ENCODE results near the gene SERPINB10. TPM values are rescaled to one million over a fixed set of nuclear protein-coding genes. Genes with fewer than 3 reads are reported as not detected.

Gene SERPINB10
- total and polyA plus RNA-seq, 2 of the 8 experiments (the other 6 are each of a cell fraction or from before 2014, with no cell fraction given): not detected

DNA sequence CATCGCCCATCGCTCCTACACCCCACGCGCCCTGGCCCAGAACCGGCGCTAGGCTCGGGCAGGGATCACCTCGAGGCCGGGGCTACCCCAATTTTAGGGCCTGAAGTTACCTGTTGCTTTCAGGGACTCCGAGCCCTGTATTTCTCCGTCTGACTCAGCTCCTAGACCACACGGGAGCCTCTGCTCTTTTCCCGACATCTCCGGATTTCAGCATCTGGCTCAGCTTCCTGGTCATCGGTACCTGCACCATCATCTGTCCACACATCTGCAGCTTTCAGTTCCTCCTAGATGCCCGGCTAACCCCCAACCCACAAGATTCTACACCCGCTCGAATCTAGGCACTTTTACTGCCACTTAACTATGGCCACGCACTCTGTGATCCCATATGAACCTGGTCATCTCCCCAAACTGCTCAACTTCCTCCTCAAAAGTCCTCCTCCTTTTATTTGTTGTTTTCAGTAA is 29.2 kb downstream of the SERPINB10 start:
- Histone ChIP-seq H2AFZ (ENCODE audit: low read length) (peak overlapping the region; percentile 88), H3K36me3 (ENCODE audit: control insufficient read depth in 2 of 4, insufficient read depth in 4 of 4, low read length in 3 of 4) (no peaks in the 10 kb centered on the region), H3K79me2 (ENCODE audit: control insufficient read depth in 1 of 2, insufficient read depth in 2 of 2, low read length in 2 of 2) (no peaks in the 10 kb centered on the region), H4K20me1 (replicated peaks in 1 of 2; ENCODE audit: control insufficient read depth in 1 of 2, insufficient read depth in 2 of 2, low read length in 2 of 2) (no peaks in the 10 kb centered on the region), H4K8ac (ENCODE audit: extremely low read depth, insufficient read depth, low read length) (peak overlapping the region; percentile 80; the same call in 1 of the 2 replicates), H3K27me3 (replicated peaks in 1 of 4; ENCODE audit: control insufficient read depth in 3 of 4, extremely low read depth in 1 of 4, insufficient read depth in 3 of 4, low read length in 3 of 4) (peaks cover 3 to 19% (median 13%) of the 10 kb centered on the region in 4 experiments), H2AK5ac (ENCODE audit: low read depth, low read length) (no peak overlapping the region), H3K4ac (replicated peaks; ENCODE audit: insufficient read length, low read depth, low read length) (no peak overlapping the region), H4K5ac (ENCODE audit: insufficient read length, low read depth, low read length) (no peak overlapping the region), H2BK12ac (ENCODE audit: low read depth, low read length) (no peak overlapping the region), H3K56ac (replicated peaks; ENCODE audit: insufficient read length, low read depth, low read length) (no peak overlapping the region), H3K79me1 (ENCODE audit: low read depth, low read length) (no peaks in the 10 kb centered on the region), H2BK120ac (replicated peaks; ENCODE audit: low read depth, low read length) (no peak overlapping the region), H2BK20ac (ENCODE audit: low read length) (no peak overlapping the region), H3K18ac (ENCODE audit: extremely low read depth, low read length) (0 out of 2 replicates have a peak overlapping the region, but pooled peaks have one; percentile 14), H2BK5ac (ENCODE audit: low read depth, low read length) (no peak overlapping the region), H4K91ac (replicated peaks; ENCODE audit: insufficient read length, low read length) (no peak overlapping the region), H3K9ac (replicated peaks in 1 of 4; ENCODE audit: extremely low read depth in 1 of 4, low read depth in 3 of 4, low read length in 3 of 4) (no peak overlapping the region), H3K4me1 (replicated peaks in 1 of 4; ENCODE audit: control insufficient read depth in 3 of 4, insufficient read depth in 4 of 4, low read length in 3 of 4) (0 out of 7 replicates have a peak, but pooled peaks cover 0 to 3% (median 0%) of the 10 kb centered on the region in 4 experiments), H3K4me3 (ENCODE audit: extremely low read depth in 1 of 4, insufficient read depth in 2 of 4, low read depth in 3 of 4, low read length in 4 of 4) (peak overlapping the region; percentile 41 to 74 (median 56)), H3K4me2 (ENCODE audit: insufficient read depth in 1 of 2, low read depth in 2 of 2, low read length in 2 of 2) (peak overlapping the region; percentile 57 to 89), H3K23me2 (ENCODE audit: low read depth, low read length) (peaks cover 8% of the 10 kb centered on the region; the same call in 1 of the 2 replicates), H3K14ac (ENCODE audit: insufficient read length) (no peak overlapping the region), H3K27ac (ENCODE audit: low read depth, low read length) (no peak overlapping the region), H3K9me3 (ENCODE audit: insufficient read depth in 2 of 2, low read depth in 1 of 2, low read length in 1 of 2) (no peaks in the 10 kb centered on the region), H3K23ac (ENCODE audit: insufficient read length) (no peak overlapping the region), H2BK15ac (ENCODE audit: low read length) (peak overlapping the region; percentile 97; the same call in 1 of the 2 replicates)
- 56% methylated on average over 19 of the region's 19 CpGs; no CpG with 5 or more reads in 1 of the 2 experiments for WGBS, 2 experiments (ENCODE audit: extremely low coverage in 1 of 2, insufficient coverage in 1 of 2, insufficient read length in 1 of 2, insufficient replicate concordance in 2 of 2, low coverage in 1 of 2, low lambda C conversion rate in 2 of 2, missing lambda C conversion rate in 1 of 2)
- ChIA-PET POLR2A (ENCODE audit: partially characterized antibody) (no interaction called here), CTCF (ENCODE audit: partially characterized antibody) (interaction anchor here (0.6 to 5.5 kb wide), 34 partner anchors 9 to 1410 kb away, joined by 3 to 35 read pairs (median 5); partner anchors contain the start of gene SERPINB10)
- TF ChIP-seq POLR2A (IDR thresholded peaks at IDR 0.05; ENCODE audit: control extremely low read depth in 1 of 2, low read depth in 2 of 2, low read length in 2 of 2): no peak
- no peak for TF ChIP-seq RFX5 (IDR thresholded peaks at IDR 0.05; ENCODE audit: borderline replicate concordance, low read depth, low read length)
- TF ChIP-seq SIX5 (IDR thresholded peaks at IDR 0.05; ENCODE audit: low read depth, low read length): no peak
- TF ChIP-seq, protein P1, sequence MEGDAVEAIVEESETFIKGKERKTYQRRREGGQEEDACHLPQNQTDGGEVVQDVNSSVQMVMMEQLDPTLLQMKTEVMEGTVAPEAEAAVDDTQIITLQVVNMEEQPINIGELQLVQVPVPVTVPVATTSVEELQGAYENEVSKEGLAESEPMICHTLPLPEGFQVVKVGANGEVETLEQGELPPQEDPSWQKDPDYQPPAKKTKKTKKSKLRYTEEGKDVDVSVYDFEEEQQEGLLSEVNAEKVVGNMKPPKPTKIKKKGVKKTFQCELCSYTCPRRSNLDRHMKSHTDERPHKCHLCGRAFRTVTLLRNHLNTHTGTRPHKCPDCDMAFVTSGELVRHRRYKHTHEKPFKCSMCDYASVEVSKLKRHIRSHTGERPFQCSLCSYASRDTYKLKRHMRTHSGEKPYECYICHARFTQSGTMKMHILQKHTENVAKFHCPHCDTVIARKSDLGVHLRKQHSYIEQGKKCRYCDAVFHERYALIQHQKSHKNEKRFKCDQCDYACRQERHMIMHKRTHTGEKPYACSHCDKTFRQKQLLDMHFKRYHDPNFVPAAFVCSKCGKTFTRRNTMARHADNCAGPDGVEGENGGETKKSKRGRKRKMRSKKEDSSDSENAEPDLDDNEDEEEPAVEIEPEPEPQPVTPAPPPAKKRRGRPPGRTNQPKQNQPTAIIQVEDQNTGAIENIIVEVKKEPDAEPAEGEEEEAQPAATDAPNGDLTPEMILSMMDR (IDR thresholded peaks at IDR 0.05; ENCODE audit: control extremely low read depth in 1 of 3, insufficient read depth in 1 of 3, low read depth in 1 of 3, low read length in 3 of 3): no peak
- no peak for TF ChIP-seq CTBP2 (IDR thresholded peaks at IDR 0.05; ENCODE audit: borderline replicate concordance, insufficient read depth, insufficient read length, low read length)
- 0 out of 2 replicates have a peak, but pooled peaks have one; percentile 2 for TF ChIP-seq TAF1 (IDR thresholded peaks at IDR 0.05; ENCODE audit: low read depth, low read length)
- FAIRE-seq (no peak), DNase-seq (ENCODE audit: low read depth in 1 of 2, low spot score in 2 of 2) (no peak)

Measured in H1 (cell line).